SK-N-SH (cell line): ENCODE measurements around the gene ZNF445.

ENCODE experiments used
- CHD2 ChIP-seq: fragments of 150-350 bp; IDR thresholded peaks from 2 replicates; pipeline ENCODE4 v1.6.1; 2018; ENCODE audit warnings: low read length; ENCODE audit not compliant: partially characterized antibody
- CTCF ChIP-seq: fragments of 200-600 bp; sonication (generic); IDR thresholded peaks from 2 replicates; pipeline ENCODE4 v1.6.1; 2017; ENCODE audit warnings: antibody characterized with exemption, mild to moderate bottlenecking, moderate library complexity
- EP300 ChIP-seq, 2 experiments: IDR thresholded peaks; 2 replicates each; pipeline versions ENCODE4 v1.4.0 to v1.6.1; 2012; ENCODE audit warnings: borderline replicate concordance in 1 of 2, low read depth in 1 of 2, low read length in 1 of 2
- EZH2phosphoT487 ChIP-seq: fragments of 200-600 bp; sonication (generic); IDR thresholded peaks from 2 replicates; pipeline ENCODE4 v1.6.1; 2017; ENCODE audit warnings: low read depth, mixed run types, mild to moderate bottlenecking, antibody characterized with exemption, moderate library complexity, borderline replicate concordance
- MAX ChIP-seq: IDR thresholded peaks from 2 replicates; pipeline ENCODE4 v1.4.0; 2012; ENCODE audit warnings: low read depth
- RAD21 ChIP-seq: IDR thresholded peaks from 2 replicates; pipeline ENCODE4 v1.6.1; 2012; ENCODE audit warnings: mild to moderate bottlenecking, low read length
- TAF1 ChIP-seq: IDR thresholded peaks from 2 replicates; pipeline ENCODE4 v1.6.1; 2012; ENCODE audit warnings: low read depth, mild to moderate bottlenecking, low read length, moderate library complexity, borderline replicate concordance
- TEAD4 ChIP-seq: IDR thresholded peaks from 2 replicates; pipeline ENCODE4 v1.4.0; 2012; ENCODE audit warnings: mild to moderate bottlenecking, borderline replicate concordance; ENCODE audit not compliant: insufficient read depth
- YY1 ChIP-seq: IDR thresholded peaks from 2 replicates; pipeline ENCODE4 v1.4.0; 2012; ENCODE audit warnings: low read depth, mild to moderate bottlenecking
- TF ChIP-seq, protein P1 (sequence below): IDR thresholded peaks from 2 replicates; pipeline ENCODE4 v1.6.1; 2012; ENCODE audit warnings: mild to moderate bottlenecking, low read depth, low read length, moderate library complexity
- TF ChIP-seq, protein P2 (sequence below): fragments of 150-350 bp; IDR thresholded peaks from 2 replicates; pipeline ENCODE4 v1.6.1; 2017; ENCODE audit warnings: antibody characterized with exemption, low read length, low read depth, borderline replicate concordance
- TF ChIP-seq, protein P3 (sequence below): fragments of 150-350 bp; IDR thresholded peaks from 2 replicates; pipeline ENCODE4 v1.6.1; 2016; ENCODE audit warnings: mild to moderate bottlenecking, low read depth, low read length

DNA sequence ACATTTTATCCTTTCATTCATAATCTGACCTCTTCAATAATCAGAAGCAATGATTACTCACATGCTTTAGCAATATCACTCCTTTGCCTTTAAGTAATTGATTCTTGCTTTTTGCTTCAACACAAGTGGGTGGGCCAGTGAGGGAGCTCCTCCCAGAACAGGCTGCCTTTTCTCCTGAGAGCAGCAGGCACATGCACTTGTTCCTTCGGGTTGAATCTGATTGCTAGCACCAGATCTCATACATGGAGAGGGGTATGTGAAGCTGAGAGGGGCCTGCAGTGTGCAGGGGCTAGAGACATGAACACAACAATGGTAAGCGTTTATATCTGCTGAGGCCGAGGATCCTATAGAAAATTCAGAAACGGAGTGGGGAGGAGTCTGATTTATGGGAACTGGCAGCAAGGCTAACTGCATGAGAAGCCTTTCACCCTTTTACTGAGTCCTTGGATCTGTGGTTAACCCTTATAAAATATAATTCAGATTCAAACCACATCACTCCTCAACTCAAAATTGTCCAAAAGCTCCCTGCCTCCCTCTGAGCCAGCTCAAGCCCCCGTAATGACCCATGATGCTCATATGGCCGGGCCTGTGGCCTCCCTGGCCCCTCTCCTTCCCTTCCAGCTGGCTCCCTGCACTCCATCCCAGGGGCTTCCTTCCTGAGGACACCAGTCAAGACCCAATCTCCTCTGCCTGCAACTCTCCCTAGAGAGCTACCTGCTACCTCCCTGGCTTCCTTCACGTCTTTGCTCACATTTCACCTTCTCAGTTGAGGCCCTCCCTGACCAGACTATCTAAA, 32.4 kb downstream of the ZNF445 start:
- TF ChIP-seq CHD2 (no peak), EZH2phosphoT487 (no peak), CTCF (no peak), EP300 (IDR thresholded peaks at IDR 0.05; ENCODE audit: borderline replicate concordance in 1 of 2, low read depth in 1 of 2, low read length in 1 of 2) (no peak), TAF1 (no peak), YY1 (no peak), MAX (no peak), RAD21 (no peak), TEAD4 (no peak)
- TF ChIP-seq, protein P1, sequence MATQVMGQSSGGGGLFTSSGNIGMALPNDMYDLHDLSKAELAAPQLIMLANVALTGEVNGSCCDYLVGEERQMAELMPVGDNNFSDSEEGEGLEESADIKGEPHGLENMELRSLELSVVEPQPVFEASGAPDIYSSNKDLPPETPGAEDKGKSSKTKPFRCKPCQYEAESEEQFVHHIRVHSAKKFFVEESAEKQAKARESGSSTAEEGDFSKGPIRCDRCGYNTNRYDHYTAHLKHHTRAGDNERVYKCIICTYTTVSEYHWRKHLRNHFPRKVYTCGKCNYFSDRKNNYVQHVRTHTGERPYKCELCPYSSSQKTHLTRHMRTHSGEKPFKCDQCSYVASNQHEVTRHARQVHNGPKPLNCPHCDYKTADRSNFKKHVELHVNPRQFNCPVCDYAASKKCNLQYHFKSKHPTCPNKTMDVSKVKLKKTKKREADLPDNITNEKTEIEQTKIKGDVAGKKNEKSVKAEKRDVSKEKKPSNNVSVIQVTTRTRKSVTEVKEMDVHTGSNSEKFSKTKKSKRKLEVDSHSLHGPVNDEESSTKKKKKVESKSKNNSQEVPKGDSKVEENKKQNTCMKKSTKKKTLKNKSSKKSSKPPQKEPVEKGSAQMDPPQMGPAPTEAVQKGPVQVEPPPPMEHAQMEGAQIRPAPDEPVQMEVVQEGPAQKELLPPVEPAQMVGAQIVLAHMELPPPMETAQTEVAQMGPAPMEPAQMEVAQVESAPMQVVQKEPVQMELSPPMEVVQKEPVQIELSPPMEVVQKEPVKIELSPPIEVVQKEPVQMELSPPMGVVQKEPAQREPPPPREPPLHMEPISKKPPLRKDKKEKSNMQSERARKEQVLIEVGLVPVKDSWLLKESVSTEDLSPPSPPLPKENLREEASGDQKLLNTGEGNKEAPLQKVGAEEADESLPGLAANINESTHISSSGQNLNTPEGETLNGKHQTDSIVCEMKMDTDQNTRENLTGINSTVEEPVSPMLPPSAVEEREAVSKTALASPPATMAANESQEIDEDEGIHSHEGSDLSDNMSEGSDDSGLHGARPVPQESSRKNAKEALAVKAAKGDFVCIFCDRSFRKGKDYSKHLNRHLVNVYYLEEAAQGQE, result no peak
- TF ChIP-seq, protein P2, sequence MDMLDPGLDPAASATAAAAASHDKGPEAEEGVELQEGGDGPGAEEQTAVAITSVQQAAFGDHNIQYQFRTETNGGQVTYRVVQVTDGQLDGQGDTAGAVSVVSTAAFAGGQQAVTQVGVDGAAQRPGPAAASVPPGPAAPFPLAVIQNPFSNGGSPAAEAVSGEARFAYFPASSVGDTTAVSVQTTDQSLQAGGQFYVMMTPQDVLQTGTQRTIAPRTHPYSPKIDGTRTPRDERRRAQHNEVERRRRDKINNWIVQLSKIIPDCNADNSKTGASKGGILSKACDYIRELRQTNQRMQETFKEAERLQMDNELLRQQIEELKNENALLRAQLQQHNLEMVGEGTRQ, result no peak
- TF ChIP-seq, protein P3, sequence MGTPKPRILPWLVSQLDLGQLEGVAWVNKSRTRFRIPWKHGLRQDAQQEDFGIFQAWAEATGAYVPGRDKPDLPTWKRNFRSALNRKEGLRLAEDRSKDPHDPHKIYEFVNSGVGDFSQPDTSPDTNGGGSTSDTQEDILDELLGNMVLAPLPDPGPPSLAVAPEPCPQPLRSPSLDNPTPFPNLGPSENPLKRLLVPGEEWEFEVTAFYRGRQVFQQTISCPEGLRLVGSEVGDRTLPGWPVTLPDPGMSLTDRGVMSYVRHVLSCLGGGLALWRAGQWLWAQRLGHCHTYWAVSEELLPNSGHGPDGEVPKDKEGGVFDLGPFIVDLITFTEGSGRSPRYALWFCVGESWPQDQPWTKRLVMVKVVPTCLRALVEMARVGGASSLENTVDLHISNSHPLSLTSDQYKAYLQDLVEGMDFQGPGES, result no peak
